HEK293 (cell line): ENCODE data around the gene CARD11.

Experiments used
- CTCF ChIA-PET: fragments of 350-600 bp; formaldehyde crosslinking; extraction: SDS; loops from one replicate; lab custom pipeline; 2021; ENCODE audit warnings: antibody characterized with exemption; lab: Yijun Ruan, JAX
- POLR2A ChIA-PET: fragments of 300-600 bp; formaldehyde crosslinking; extraction: SDS; loops from one replicate; lab custom pipeline; 2020; ENCODE audit warnings: antibody characterized with exemption, inconsistent platforms; lab: Yijun Ruan, JAX
- H3K27ac ChIP-seq: fragments of 200-500 bp; sonication (Bioruptor generic); 2 replicates; pipeline ENCODE4 v1.5.1; 2014; ENCODE audit warnings: low read depth, low read length, control low read depth, inconsistent platforms; ENCODE audit errors: extremely low read depth
- H3K36me3 ChIP-seq, 2 experiments: fragments of 200-500 bp in 1 of 2; sonication (Bioruptor generic) in 1 of 2; 1 replicate in 1 of 2; 2 replicates in 1 of 2; pipeline ENCODE4 v1.5.1; 2014 to 2017; ENCODE audit warnings: inconsistent platforms in 2 of 2, low read length in 2 of 2; ENCODE audit not compliant: control insufficient read depth in 2 of 2, insufficient read depth in 1 of 2
- H3K4me1 ChIP-seq: fragments of 200-500 bp; sonication (Bioruptor generic); 2 replicates; pipeline ENCODE4 v1.5.1; 2014; ENCODE audit warnings: mild to moderate bottlenecking, low read length, inconsistent platforms; ENCODE audit not compliant: control insufficient read depth, insufficient read depth
- H3K4me3 ChIP-seq: 2 replicates; pipeline ENCODE4 v1.5.1; 2011; ENCODE audit warnings: low read depth, mild to moderate bottlenecking, control low read depth, low read length, moderate library complexity
- H3K9me3 ChIP-seq: fragments of 200-500 bp; sonication (Bioruptor generic); 2 replicates; pipeline ENCODE4 v1.5.1; 2014; ENCODE audit warnings: low read depth, low read length, inconsistent platforms; ENCODE audit not compliant: control insufficient read depth, insufficient read depth
- PATZ1 ChIP-seq: fragments of 450-650 bp; formaldehyde crosslinking; IDR thresholded peaks from 2 replicates; pipeline ENCODE4 v1.5.1; 2016; ENCODE audit warnings: missing biosample characterization, missing genetic modification characterization
- SP2 ChIP-seq: fragments of 450-650 bp; formaldehyde crosslinking; IDR thresholded peaks from 2 replicates; pipeline ENCODE4 v1.5.1; 2016; ENCODE audit warnings: missing biosample characterization, missing genetic modification characterization
- SP7 ChIP-seq: fragments of 450-650 bp; formaldehyde crosslinking; IDR thresholded peaks from 2 replicates; pipeline ENCODE4 v1.5.1; 2016; ENCODE audit warnings: missing biosample characterization, missing genetic modification characterization
- ZBTB10 ChIP-seq: fragments of 450-650 bp; formaldehyde crosslinking; IDR thresholded peaks from 2 replicates; pipeline ENCODE4 v1.5.1; 2016; ENCODE audit warnings: missing biosample characterization, missing genetic modification characterization
- ZBTB49 ChIP-seq: fragments of 450-650 bp; formaldehyde crosslinking; IDR thresholded peaks from 2 replicates; pipeline ENCODE4 v1.5.1; 2016; ENCODE audit warnings: missing biosample characterization, missing genetic modification characterization, low read depth
- ZNF132 ChIP-seq: fragments of 450-650 bp; formaldehyde crosslinking; IDR thresholded peaks from 2 replicates; pipeline ENCODE4 v1.5.1; 2017; ENCODE audit warnings: missing biosample characterization, missing genetic modification characterization, borderline replicate concordance
- ZNF514 ChIP-seq: fragments of 450-650 bp; formaldehyde crosslinking; IDR thresholded peaks from 2 replicates; pipeline ENCODE4 v1.5.1; 2016; ENCODE audit warnings: missing biosample characterization, missing genetic modification characterization
- ZNF585B ChIP-seq: fragments of 450-650 bp; formaldehyde crosslinking; IDR thresholded peaks from 2 replicates; pipeline ENCODE4 v1.5.1; 2016; ENCODE audit warnings: missing biosample characterization, missing genetic modification characterization
- ZNF654 ChIP-seq: fragments of 450-650 bp; formaldehyde crosslinking; IDR thresholded peaks from 2 replicates; pipeline ENCODE4 v1.5.1; 2016; ENCODE audit warnings: low read depth, missing biosample characterization, missing genetic modification characterization
- ZNF677 ChIP-seq: fragments of 450-650 bp; IDR thresholded peaks from 2 replicates; pipeline ENCODE4 v1.5.0; 2018; ENCODE audit warnings: missing biosample characterization, mild to moderate bottlenecking, missing genetic modification characterization, moderate library complexity
- TF ChIP-seq, protein P1 (sequence below): IDR thresholded peaks from 2 replicates; pipeline ENCODE4 v1.6.1; 2011; ENCODE audit warnings: mild to moderate bottlenecking, low read depth, low read length, borderline replicate concordance
- TF ChIP-seq, protein P2 (sequence below): fragments of 450-650 bp; formaldehyde crosslinking; conservative IDR thresholded peaks from 2 replicates; pipeline ENCODE4 v1.5.1; 2016; ENCODE audit warnings: low read depth, missing biosample characterization, missing genetic modification characterization

Gene CARD11

GRCh38 chr7:2864999-2865670 is 178.5 kb downstream of the CARD11 start:
- TF ChIP-seq, protein P1, sequence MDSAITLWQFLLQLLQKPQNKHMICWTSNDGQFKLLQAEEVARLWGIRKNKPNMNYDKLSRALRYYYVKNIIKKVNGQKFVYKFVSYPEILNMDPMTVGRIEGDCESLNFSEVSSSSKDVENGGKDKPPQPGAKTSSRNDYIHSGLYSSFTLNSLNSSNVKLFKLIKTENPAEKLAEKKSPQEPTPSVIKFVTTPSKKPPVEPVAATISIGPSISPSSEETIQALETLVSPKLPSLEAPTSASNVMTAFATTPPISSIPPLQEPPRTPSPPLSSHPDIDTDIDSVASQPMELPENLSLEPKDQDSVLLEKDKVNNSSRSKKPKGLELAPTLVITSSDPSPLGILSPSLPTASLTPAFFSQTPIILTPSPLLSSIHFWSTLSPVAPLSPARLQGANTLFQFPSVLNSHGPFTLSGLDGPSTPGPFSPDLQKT = no peak
- TF ChIP-seq ZNF654 (tag by site-specific recombination) = peak; percentile 76
- peak; percentile 48; the same call in 1 of the 2 replicates for TF ChIP-seq ZBTB10 (tag by site-specific recombination)
- TF ChIP-seq ZNF514 (tag by site-specific recombination) = no peak
- TF ChIP-seq, all 188 proteins: peak for 2
- Histone ChIP-seq H3K4me1 (no peaks in the 10 kb centered on the region), H3K36me3 (no peaks in the 10 kb centered on the region), H3K27ac (no peak overlapping the region), H3K4me3 (no peak overlapping the region), H3K9me3 (no peaks in the 10 kb centered on the region)
- ChIA-PET CTCF (interaction anchor here (0.6 to 3.0 kb wide), 32 partner anchors 10 to 1868 kb away, joined by 3 to 12 read pairs (median 3); no protein-coding TSS in a partner anchor), POLR2A (interaction anchor here (0.7 kb wide), 1 partner anchor 825 kb away, joined by 3 read pairs; no protein-coding TSS in a partner anchor)

- ChIA-PET POLR2A (interaction anchor here (0.7 kb wide), 1 partner anchor 825 kb away, joined by 3 read pairs; no protein-coding TSS in a partner anchor), CTCF (interaction anchor here (0.6 to 3.0 kb wide), 22 partner anchors 10 to 1859 kb away, joined by 3 to 12 read pairs (median 3); no protein-coding TSS in a partner anchor)
- Histone ChIP-seq H3K9me3 (no peaks in the 10 kb centered on the region), H3K27ac (no peak overlapping the region), H3K4me1 (no peaks in the 10 kb centered on the region), H3K4me3 (no peak overlapping the region), H3K36me3 (no peaks in the 10 kb centered on the region)
- TF ChIP-seq ZNF585B (tag by site-specific recombination) = no peak
- TF ChIP-seq SP7 (tag by site-specific recombination) = no peak
Observed at GRCh38 chr7:2864204-2864985, 179.3 kb downstream of the CARD11 start.

- no peaks in the 10 kb centered on the region for H3K9me3 ChIP-seq
- ChIA-PET POLR2A (interaction anchor here (0.5 kb wide), 1 partner anchor 18 kb away, joined by 5 read pairs; no protein-coding TSS in a partner anchor), CTCF (interaction anchor here (0.7 to 3.0 kb wide), 7 partner anchors 11 to 1043 kb away, joined by 3 to 12 read pairs (median 5); no protein-coding TSS in a partner anchor)
- peak overlapping the region; percentile 46; the same call in 1 of the 2 replicates for H3K27ac ChIP-seq
- H3K4me1 ChIP-seq = no peaks in the 10 kb centered on the region
- H3K36me3 ChIP-seq = no peaks in the 10 kb centered on the region
- no peak overlapping the region for H3K4me3 ChIP-seq
- TF ChIP-seq ZNF677 (tag by site-specific recombination) = no peak
- TF ChIP-seq ZBTB49 (tag by site-specific recombination) = no peak
- 0 out of 2 replicates have a peak, but pooled peaks have one; percentile 18 for TF ChIP-seq PATZ1 (tag by site-specific recombination)
- TF ChIP-seq ZNF132 = no peak
- TF ChIP-seq SP2 (tag by site-specific recombination) = peak; percentile 18; the same call in 1 of the 2 replicates
- TF ChIP-seq, protein P2, sequence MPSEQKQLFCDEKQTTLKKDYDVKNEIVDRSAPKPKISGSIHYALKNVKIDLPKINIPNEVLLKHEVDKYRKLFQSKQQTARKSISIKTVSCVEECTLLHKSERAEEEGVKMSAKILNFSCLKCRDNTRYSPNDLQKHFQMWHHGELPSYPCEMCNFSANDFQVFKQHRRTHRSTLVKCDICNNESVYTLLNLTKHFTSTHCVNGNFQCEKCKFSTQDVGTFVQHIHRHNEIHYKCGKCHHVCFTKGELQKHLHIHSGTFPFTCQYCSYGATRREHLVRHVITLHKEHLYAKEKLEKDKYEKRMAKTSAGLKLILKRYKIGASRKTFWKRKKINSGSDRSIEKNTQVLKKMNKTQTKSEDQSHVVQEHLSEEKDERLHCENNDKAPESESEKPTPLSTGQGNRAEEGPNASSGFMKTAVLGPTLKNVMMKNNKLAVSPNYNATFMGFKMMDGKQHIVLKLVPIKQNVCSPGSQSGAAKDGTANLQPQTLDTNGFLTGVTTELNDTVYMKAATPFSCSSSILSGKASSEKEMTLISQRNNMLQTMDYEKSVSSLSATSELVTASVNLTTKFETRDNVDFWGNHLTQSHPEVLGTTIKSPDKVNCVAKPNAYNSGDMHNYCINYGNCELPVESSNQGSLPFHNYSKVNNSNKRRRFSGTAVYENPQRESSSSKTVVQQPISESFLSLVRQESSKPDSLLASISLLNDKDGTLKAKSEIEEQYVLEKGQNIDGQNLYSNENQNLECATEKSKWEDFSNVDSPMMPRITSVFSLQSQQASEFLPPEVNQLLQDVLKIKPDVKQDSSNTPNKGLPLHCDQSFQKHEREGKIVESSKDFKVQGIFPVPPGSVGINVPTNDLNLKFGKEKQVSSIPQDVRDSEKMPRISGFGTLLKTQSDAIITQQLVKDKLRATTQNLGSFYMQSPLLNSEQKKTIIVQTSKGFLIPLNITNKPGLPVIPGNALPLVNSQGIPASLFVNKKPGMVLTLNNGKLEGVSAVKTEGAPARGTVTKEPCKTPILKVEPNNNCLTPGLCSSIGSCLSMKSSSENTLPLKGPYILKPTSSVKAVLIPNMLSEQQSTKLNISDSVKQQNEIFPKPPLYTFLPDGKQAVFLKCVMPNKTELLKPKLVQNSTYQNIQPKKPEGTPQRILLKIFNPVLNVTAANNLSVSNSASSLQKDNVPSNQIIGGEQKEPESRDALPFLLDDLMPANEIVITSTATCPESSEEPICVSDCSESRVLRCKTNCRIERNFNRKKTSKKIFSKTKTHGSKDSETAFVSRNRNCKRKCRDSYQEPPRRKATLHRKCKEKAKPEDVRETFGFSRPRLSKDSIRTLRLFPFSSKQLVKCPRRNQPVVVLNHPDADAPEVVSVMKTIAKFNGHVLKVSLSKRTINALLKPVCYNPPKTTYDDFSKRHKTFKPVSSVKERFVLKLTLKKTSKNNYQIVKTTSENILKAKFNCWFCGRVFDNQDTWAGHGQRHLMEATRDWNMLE (tag by site-specific recombination) = peak; percentile 45
Observed at GRCh38 chr7:2863461-2864066, 180.1 kb downstream of the CARD11 start.
